Effector CD4-positive, alpha-beta T cell (primary cell): ENCODE measurements around the gene INTS7.
"Not testable (repeated sequence)": the region's sequence is repeated elsewhere in the genome, so short reads cannot be mapped to it uniquely, and the experiment has no call there.

Experiments
- DNase-seq: peaks from one replicate; pipeline ENCODE4 v3.0.0-alpha.2; 2020

The INTS7 gene

DNA sequence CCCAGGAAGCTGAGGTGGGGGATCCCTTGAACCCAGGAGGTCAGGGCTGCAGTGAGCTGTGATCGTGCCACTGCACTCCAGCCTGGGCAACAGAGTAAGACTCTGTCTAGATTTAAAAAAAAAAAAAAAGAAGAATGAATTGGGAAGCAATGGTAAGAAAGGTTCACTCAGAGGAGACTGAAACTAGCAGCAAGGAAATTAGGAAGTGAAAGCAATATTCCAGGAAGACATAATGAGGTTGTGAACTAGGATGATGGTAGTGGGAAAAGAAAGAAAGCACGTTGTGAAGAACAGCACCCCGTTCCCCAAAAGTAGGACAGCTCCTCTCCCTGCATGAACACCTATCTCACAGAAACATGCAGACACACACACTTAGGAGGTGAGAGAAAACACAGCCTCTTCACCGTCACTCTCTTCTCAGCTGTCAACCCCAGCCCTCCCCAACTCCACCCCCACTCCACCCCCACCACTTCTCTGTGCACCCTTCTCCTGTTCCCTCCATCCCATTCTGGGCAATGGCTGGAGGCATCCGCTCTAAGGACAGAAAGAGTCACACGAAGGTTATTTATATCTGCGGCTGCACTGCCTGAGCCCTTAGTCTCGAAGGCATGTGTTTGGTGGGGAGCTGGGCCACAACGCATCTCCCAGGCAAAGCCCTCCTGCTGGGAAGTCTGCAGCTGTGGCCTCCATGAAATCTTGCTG, 103.0 kb downstream of the INTS7 start:
- DNase-seq: no peak

DNA sequence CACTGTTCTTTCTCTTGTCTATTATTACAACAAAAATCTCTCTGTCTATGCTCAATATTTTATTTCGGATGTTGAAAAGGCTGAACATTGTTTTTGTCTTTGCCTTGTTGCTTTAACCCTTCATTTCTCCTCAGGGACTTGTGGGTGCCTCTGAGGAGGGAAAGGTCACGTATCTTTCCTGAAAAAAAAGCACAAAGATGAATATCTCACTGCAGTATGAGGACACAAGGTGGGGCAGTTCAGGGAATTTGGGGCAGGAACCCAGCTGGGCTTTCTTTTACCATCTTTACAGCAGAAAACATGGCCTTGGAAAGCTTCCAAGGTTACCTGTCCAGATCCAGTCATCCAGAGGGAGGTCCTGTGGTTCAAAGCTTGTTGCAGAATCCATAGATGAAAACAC, 105.7 kb downstream of the INTS7 start:
- no peak for DNase-seq

DNA sequence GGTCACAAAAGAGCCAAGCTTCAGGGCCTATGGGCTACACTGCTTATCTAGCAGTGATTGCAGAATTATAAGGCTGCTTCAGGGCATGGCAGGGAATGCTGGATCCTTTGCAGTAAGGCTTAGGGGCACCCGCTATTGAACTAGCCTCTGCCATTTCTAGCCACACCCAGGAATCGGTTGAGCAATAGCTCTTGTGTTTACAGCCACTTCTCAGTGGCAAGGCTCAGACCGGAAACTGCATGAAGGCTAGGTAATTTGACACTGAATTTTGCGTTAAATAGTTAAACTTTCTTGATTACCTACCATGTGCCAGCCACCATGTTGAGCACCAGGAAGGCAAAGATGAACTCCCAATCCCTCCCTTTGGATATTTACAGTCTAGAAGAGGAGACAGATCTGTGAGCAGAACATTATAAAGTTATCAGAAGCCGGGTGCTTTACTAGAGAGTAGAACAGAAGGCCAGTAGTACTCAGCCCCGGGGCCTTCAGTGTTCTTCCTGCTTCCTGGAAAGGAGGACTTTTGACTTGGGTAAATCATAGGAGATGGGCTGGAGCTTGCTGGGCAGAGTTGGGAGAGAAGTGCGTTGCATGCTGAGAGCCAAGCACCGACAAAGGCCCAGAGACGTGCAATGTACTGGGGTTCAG, 106.2 kb downstream of the INTS7 start:
- DNase-seq: no peak

DNA sequence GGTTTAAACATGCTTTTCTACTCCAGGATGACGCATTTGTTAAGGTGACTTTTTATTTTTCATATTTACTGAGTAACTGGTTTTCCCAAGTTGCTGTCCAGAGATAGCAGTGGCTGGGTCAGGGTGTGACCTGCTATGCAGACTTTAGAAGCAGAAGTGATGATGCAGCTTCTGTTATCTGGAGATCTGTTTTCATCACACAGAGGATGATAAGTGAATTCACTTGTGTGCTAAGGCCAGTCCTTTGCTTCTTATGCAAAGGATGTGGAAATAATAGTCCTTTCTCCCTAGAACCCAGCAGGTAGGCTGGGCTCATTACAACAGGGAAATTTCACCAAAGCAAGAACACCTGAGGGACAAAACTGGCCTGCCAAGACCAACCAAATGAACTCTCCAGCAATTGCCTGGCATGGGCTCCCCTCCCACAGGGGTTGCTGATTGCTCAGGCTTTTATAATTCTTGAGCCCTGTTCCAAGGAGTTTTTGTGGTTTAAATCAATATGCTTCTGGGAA, 107.0 kb downstream of the INTS7 start:
- DNase-seq: no peak

DNA sequence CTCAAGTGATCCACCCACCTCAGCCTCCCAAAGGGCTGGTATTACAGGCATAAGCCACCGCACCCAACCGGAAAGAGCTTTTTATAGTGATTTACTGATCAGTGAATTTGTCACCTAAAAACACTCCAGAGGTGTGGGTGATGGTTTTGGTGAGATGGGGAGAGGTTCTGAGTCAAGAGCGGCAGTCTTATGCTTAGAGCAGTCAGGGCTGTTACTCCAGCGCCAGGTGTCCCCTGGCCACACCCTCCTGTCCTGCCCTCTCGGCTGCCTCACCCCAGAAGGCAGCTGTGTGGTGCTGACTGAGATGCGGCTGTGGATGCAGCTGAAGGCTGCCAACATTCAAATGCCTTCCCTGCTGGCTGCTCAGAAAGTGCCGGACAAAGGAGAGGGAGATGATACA, 110.3 kb downstream of the INTS7 start:
- no peak for DNase-seq

DNA sequence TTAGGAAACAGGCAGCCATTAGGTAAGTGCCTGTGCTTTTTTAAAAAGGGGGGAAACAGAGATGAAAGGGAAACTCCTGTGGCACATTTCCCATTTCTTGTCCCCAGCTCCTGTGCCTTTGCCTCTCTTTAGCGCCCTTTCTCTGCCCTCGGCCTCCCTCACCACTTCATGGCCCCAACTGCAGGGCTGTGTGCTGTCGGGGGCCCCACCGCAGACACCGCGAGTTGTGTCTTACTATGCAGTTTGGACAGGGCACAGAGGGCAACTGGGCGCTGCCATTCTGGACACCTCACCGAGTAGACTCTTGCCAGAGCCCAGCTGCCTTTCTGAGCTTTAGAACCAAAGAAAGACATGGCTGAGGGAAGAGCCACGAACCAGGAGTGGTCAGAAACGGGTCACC, 111.1 kb downstream of the INTS7 start:
- no peak for DNase-seq

DNA sequence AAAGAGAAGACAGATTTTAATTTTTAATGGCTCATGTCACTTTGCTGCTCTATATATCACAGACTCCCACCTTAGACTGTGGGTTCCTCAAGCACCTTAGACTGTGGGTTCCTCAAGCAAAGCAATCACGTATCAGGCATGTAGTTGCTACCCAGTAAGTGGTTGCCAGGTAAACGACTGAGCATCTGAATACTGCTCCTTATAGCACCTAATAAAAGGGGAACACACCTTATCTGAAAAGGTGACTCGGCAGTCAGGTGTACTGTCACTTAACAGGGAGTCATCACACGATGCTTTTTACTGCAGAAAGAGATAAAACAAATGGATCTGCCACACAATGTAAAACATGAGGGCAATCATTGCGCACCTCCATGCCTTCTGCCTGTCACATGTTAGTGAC, 112.3 kb downstream of the INTS7 start:
- DNase-seq: no peak

DNA sequence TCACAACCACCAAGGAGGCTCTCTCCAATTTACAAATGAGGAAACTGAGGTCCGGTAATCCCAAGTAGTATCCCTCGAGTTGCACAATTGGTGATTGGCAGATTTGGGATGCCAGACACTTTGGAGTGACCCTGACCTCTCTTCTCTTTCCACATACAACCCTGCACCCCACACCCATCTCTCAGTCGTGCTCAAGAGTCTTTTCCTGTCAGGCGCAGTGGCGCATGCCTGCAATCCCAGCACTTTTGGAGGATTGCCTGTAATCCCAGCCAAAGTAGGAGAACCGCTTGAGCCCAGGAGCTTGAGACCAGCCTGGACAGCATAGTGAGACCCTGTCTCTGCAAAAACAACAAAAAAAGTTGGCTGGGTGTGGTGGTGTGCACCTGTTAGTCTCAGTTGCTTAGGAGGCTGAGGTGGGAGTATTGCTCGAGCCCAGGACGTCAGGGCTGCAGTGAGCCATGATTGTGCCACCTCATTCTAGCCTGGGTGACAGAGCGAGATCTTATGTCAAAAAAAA, 113.7 kb downstream of the INTS7 start:
- DNase-seq: no peak

DNA sequence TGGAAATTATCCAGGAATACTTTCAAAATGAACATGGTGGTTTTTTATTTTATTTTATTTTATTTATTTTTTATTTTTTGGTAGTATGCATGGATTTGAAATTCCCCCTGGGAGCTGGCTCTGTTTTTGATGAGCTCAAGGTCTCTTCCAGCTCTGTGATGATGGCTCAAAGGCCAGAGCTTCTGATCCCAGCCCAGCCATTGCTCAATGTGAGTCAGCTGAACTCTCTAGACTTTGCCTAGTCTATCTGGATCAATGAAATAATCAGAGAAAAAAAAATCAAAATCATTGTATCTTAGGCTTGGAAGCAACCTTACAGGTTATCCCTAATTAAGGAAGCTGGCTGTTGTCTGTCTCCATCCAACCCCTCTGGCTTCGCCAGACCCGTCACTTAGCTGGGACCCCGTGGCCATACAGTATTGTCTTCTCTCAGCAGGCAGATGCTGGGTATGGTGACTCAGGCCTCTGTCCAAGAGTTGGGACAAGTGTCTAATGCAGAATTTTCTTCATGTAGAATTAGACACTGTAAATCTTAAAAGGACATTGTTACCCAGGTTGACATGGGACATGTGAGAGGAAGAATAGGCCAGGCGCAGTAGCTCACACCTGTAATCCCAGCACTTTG, 114.6 kb downstream of the INTS7 start:
- no peak for DNase-seq

DNA sequence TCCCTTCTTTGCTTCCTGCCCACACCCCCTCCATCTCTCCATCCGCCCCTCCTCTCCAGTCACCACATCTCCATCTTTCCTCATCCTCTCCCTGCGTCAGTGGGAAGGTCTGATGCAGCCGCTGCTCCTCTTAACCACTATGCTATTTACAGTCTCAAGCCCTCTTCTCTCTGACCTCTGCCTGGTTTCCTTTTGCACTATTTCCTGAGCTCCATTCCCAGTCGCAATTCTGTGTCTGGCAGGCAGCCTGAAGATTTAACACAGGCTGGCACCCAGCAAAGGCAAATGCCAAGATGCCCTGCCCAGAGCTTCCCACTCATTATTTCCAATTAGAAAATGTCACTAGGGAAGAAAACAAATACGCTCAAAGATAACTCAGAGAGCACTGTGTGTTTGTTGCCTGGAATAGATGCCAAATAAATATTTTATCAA, 115.2 kb downstream of the INTS7 start:
- no peak for DNase-seq

DNA sequence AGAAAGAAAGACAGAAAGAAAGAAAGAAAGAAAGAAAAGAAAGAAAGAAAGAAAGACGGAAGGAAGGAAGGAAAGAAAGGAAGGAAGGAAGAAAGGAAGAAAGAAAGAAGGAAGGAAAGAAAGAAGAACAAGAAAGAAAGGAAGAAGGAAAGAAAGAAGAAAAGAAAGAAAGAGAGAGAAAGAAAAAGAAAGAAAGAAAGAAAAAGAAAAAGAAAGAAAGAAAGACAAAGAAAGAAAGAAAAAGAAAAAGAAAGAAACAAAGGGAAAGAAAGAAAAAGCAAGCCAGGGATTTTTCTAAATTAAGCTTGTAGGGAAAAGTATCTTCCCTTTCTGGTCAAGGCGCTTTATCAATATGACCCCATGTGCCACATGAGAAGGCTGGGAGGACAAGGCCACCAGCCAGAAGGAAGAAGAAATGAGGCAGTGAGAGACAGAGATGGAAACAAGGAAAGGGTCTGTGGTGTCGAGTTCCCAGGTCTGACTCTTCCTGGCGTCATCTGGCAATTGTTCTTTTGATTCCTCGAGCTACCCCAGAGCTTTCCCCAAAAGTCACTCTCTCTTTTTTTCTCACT, 116.4 kb downstream of the INTS7 start:
- no peak for DNase-seq

DNA sequence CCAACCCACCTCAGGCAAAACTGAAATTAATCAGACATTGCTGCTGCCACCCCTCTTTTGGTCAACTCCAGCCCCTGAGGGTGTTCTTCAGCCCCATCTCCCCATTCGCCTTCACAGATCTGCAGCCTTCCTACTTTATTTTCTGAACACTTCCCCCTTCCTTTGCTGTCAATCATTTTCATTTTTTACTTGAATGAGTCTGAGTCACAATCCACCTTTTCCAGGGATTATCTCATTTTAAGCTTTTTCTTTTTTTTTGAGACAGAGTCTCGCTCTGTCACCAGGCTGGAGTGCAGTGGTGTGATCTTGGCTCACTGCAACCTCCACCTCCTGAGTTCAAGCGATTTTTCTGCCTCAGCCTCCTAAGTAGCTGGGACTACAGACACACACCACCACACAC, 118.9 kb downstream of the INTS7 start:
- not testable (repeated sequence) for DNase-seq

DNA sequence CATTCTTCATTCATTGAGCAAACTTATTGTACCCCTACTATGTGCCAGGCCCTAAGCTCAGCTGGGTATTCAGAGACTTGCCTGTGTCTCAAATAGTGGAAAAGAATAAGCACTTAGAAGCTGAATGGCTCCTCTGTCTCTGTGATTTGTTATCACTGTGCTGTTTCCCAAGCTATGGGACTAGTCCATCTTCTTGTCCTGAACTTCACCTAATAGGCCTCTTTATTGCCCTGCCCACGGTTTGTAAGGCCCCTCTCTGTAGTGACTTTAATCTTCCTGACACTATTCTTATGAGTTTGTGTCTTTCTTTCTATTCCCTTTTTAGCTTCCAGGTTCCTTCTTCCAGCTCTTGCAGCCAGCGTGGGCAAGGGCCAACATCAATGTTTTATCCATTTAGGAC, 119.4 kb downstream of the INTS7 start:
- DNase-seq: no peak

DNA sequence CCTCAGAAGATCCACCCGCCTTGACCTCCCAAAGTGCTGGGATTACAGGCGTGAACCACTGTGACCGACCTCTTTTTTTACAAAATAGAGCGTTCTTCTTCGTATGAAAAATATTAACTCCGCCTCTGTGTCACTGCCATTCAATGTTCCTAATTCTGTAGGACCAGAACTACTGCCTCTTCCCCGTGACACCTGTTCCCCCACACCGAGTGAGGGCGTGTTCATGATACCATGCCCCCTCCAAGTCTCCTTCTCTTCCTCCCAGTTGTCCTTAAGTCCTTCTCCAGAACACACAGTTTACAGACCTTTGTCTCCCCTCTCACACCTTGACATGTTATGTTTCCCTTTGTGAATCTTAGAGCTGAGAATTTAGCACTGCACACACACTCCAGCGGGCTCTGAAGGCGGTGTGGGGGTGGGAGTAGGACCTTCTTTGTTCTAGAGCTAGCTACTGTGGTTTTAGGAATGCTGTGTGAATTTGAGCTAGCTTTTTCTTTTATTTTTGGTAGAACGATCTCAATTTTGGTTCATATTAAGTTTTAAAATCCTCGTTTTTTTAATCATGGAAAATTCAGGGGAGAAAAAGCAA, 122.4 kb downstream of the INTS7 start:
- no peak for DNase-seq

DNA sequence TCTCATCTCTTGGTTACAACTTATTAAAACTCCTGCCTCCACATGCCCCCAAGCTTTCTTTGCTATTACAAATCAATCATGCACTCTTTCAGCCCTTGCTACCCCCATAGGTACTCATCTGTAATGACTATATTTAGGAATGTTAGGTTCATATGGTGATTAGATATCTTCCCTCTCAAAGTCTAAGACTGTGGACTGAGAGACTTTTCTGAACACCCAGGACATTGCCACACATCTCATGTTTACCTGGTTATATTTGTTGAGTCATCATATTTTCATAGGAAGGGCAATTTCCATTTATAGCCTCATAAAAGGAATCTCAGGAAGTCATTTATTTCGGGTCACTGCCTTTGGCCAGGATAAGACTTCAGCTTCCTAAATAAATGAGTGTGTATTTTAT, 123.3 kb downstream of the INTS7 start:
- DNase-seq: no peak

DNA sequence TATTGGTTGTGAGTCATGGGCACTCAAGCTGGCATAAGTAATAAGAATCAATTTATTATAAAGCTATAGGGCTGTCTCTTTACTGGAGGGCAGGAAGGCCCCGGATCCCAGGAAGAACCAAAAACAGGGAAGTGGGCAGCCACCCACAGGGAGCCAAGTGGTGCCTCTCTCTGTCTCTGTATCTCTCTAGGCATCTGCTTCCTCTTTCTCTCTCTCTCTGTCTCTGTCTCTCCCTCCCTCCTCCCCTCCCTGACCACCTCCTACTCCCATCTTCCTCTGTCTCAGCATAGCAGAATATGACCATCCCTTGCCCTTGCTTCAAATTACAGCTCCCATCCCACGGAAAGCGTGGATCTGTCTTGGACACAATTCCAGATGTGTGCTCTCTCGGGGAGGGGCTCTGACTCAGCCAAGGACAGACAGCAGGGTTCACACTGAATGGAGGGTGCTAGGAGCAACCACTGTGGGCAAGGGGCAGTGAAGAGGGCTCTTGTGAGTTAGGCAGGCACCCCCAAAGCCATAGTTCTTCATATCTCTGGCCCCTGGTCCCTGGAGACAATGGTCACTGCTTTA, 124.4 kb downstream of the INTS7 start:
- DNase-seq: no peak

DNA sequence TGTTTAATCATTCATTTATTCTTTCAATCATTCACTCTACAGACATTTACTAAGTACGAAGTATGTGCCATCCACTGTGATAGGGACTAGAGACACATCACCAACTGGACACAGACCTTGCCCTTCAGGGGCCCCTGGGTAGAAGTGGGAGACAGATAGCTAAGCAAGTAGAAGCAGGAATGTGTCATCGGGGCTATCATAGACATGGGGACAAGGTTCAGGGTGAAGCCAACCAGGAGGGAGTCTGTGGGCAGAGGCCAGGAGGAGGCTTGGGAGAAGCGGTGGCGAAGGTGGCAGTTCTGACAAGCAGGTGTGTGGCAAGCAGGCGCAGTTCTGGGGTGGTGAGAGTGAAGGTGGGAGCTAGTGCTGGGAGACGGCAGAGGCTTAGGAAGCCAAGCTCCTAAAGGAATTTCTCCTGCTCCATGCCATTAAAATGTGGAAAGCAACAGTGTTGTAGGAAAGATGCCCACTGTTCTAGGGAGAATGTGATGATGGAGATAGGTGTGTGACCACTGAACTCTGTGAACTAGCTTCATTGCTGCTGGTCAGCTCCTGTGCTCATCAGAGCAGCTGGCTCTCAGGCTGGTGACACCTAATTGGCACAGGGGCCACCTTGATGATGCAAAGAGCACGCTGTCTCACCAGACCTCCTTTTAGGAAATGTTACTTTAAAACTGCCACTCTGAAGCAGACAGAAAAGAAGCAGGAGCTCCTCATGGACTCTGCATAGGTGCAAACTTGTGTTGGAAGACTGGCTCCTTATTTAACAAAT, 125.1 kb downstream of the INTS7 start:
- no peak for DNase-seq

DNA sequence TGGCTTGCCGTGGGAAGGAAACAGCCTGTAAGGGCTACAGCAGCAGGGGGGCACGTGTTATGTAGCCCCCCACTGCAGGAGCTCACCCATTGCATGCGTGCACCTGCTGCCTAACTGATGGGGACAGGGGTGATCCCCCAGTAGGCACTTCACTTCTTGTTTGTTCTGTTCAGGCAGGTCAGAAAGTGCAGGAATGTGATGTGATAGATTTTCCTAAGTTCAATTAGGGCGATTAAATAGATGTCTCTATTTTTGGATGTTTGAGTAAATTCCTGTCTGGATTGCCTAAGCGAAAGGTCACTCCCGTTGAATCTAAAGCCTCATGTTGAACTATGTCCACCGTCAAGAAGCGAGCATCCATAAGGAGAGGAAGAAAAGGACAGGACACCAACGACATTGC, 126.0 kb downstream of the INTS7 start:
- no peak for DNase-seq

DNA sequence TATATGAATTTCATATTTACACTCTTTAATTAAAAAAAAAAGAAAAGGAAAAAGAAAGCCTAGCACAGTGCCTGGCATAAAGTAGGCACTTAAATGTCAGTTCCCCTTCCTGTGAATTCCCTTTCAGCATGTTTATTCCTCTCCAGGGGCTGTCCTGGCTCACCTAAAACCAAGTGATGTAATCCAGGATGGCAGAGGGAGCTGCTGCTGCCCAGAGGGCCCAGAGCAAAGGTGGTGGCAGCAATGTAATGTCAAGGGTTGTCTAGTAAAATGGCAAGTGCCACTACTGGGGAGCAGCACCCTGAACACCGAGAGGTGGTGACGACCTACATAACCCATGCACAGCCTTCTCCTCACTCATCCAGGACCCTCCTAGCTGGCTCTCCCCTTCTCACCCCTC, 126.4 kb downstream of the INTS7 start:
- no peak for DNase-seq

DNA sequence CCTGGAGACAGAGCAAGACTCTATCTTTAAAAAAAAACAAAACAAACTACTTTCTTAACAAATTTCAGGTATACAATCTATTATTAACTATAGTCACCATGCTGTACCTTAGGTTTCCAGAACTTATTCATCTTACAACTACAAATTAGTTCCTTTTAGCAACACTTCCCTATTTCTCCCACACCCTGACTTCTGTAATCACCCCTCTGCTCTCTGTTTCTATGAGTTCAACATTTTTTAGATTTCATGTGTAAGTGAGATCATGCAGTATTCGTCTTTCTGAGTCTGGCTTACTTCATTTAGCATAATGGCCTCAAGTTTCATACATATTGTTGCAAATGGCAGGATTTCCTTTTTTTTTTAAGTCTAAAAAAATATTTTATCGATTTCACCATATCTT, 126.9 kb downstream of the INTS7 start:
- no peak for DNase-seq

DNA sequence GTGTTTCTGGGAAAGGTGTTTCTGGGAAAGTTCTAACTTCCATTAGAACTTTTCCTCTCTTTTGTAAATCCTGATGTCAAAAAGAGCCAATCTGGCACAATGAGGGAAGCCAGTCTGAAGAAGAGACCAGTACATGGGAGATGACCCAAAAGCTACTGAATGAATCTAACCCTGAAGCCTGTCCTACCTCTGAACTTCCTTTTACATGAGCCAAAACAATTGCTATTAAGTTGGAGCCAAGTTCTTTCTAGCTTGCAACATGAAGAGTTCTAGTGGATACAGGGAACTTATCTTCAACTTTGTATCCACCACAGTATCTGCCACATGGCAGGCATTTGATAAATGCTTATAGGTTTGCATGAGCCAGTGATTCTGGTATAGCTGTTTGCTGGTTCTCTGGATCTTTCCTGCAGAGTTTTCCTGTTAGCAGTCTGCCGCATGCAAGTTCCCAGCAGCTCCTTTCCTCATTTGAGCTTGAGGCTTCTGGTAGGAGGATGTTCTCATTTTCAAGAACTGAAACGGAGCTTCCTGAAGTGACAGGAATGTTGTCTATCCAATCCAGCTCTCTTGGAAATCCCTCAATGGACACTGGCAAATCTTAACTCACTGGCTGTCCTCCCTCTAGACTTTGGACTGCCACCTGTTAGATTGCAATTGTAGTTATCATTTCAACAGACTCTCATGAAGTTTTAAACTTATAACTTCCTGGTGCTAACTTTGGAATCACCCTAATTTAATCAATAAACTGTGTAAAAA, 131.7 kb downstream of the INTS7 start:
- DNase-seq: no peak
